ENCODE measurements around the gene PRIMPOL. TPM values are rescaled to one million over a fixed set of nuclear protein-coding genes. Genes with fewer than 3 reads are reported as not detected.

The PRIMPOL gene
- total RNA-seq, 3 donors from 2014 or later, result 6.6 to 6.9 (median 6.7) TPM

DNA sequence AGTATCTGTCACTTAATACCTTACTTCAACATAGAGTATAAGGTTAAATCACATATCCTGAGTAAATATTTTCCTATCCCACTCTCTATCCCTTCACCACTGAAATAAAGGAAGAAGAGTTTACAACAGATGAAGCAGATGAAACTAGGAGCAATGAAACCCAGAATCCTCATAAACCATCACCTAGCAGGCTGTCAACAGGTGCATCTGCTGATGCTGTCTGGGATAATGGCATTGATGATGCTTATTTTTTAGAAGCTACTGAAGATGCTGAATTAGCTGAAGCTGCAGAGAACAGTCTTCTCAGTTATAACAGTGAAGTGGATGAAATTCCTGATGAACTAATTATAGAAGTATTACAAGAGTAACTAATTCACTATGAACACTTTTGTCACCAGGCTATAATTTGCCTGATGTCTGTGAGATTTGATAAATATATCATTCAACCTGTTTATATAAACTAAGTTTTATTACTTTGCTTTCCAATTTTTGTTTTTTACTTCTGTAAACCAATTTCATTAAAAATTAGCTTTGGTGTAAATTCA is 44.9 kb downstream of the PRIMPOL start:
- no peak overlapping the region for H3K4me3 Mint-ChIP-seq
- no peaks in the 10 kb centered on the region for H3K4me1 Mint-ChIP-seq (ENCODE audit: low read depth)
- no peak for DNase-seq
- H3K36me3 Mint-ChIP-seq (ENCODE audit: insufficient read depth), result peaks cover 12% of the 10 kb centered on the region
- no peak for ATAC-seq
- H3K9me3 Mint-ChIP-seq, result no peaks in the 10 kb centered on the region
- H3K27me3 Mint-ChIP-seq (ENCODE audit: low read depth), result no peaks in the 10 kb centered on the region

- Mint-ChIP-seq H3K36me3 (ENCODE audit: insufficient read depth) (peaks cover 12% of the 10 kb centered on the region), H3K9me3 (no peaks in the 10 kb centered on the region), H3K27me3 (ENCODE audit: low read depth) (no peaks in the 10 kb centered on the region), H3K4me1 (ENCODE audit: low read depth) (no peaks in the 10 kb centered on the region), H3K4me3 (no peak overlapping the region)
- DNase-seq (no peak), ATAC-seq (no peak)
These were observed 45.8 kb downstream of the PRIMPOL start for GRCh38 chr4:184695178-184695896.

DNA sequence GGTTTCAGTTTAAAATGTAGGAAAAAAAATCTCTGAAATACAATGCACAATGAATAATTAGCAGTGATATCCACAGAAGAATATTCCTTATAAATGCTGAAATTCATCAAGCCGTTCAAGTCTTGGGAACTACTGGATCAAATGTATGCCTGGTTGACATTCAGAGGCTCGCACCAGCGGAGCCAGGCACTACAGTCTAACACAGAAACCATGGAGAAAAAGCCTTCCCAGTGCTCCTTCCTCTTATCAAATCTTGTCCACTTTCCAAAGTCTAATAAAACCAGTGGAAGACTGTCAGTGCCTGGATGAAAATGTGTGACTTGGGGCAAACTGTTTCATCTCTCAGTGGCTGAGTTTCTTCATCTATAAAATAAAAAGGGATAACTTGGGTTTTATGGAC is 48.4 kb downstream of the PRIMPOL start:
- DNase-seq (no peak), ATAC-seq (no peak)
- Mint-ChIP-seq H3K36me3 (ENCODE audit: insufficient read depth) (peaks cover 12% of the 10 kb centered on the region), H3K27me3 (ENCODE audit: low read depth) (no peaks in the 10 kb centered on the region), H3K4me1 (ENCODE audit: low read depth) (no peaks in the 10 kb centered on the region), H3K4me3 (no peak overlapping the region), H3K9me3 (no peaks in the 10 kb centered on the region)

- Mint-ChIP-seq H3K36me3 (ENCODE audit: insufficient read depth) (peaks cover 14% of the 10 kb centered on the region), H3K27me3 (ENCODE audit: low read depth) (no peaks in the 10 kb centered on the region), H3K9me3 (no peaks in the 10 kb centered on the region), H3K4me3 (no peak overlapping the region), H3K4me1 (ENCODE audit: low read depth) (no peaks in the 10 kb centered on the region)
- DNase-seq (no peak), ATAC-seq (no peak)
These were observed 50.4 kb downstream of the PRIMPOL start for GRCh38 chr4:184699941-184700340.

DNA sequence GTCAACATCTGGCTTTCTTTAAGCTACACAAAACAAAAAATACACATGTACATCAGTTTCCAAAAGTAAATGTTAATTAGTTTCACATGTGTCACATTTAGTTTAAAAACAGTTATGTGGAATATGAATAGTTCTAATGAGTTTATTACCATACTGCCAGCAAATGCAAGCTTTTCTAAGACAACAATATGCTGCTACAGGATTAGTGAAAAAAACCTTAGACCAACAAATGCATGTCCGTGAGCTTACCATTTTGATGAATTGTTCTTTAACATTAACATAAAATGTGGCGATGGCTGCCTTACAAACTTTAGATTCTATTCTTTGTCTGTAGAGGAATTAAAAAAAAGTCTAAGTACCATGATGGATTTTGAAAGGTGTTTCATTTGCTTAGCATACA is 52.6 kb downstream of the PRIMPOL start:
- H3K4me3 Mint-ChIP-seq, result no peak overlapping the region
- H3K9me3 Mint-ChIP-seq, result no peaks in the 10 kb centered on the region
- H3K36me3 Mint-ChIP-seq (ENCODE audit: insufficient read depth), result peaks cover 17% of the 10 kb centered on the region
- ATAC-seq (no peak), DNase-seq (no peak)
- peaks cover 9% of the 10 kb centered on the region for H3K4me1 Mint-ChIP-seq (ENCODE audit: low read depth)
- H3K27me3 Mint-ChIP-seq (ENCODE audit: low read depth), result no peaks in the 10 kb centered on the region

- Mint-ChIP-seq H3K4me1 (ENCODE audit: low read depth) (peaks cover 9% of the 10 kb centered on the region), H3K27me3 (ENCODE audit: low read depth) (no peaks in the 10 kb centered on the region), H3K4me3 (peak overlapping the region; percentile 38), H3K9me3 (no peaks in the 10 kb centered on the region), H3K36me3 (ENCODE audit: insufficient read depth) (peaks cover 27% of the 10 kb centered on the region)
- DNase-seq (no peak), ATAC-seq (peak; percentile 27 to 41)
These were observed 56.2 kb downstream of the PRIMPOL start for GRCh38 chr4:184705692-184706091.

DNA sequence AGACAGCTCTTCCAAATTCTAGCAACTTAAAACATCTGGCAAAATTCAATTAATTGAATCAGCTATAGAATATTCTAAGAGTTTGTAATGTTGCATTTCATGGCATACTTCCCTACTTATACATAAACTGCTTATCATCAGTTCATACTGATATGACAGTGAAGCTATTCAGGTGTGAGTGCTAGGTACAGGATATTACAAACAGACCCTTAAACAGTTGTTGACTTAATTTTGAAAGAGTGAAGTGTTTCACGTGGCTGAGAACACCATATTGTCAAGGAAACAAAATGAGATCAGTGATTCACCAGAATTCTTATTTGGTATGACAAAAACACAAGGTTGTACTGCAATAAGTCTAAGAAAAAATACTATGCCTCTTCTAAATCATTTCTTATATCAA is 56.9 kb downstream of the PRIMPOL start:
- Mint-ChIP-seq H3K36me3 (ENCODE audit: insufficient read depth) (peaks cover 27% of the 10 kb centered on the region), H3K4me1 (ENCODE audit: low read depth) (peaks cover 9% of the 10 kb centered on the region), H3K9me3 (no peaks in the 10 kb centered on the region), H3K4me3 (no peak overlapping the region), H3K27me3 (ENCODE audit: low read depth) (no peaks in the 10 kb centered on the region)
- ATAC-seq (no peak), DNase-seq (no peak)

DNA sequence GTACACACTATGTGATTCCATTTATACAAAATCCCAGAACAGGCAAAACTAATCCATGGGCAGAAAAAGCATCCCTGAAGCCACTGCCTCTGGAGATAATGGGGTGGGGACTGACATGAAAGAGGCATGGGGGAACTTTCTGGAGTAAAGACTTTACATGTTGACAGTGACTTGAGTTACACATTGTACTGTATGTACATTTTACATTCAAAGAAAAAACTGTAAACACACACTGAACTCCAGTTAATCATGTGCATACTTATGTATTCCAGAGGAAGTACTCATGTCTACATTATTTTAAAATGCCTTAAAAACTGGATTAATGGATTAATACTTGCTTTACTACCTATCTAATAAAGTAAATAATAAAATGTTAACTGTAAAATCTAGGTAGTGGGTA is 62.8 kb downstream of the PRIMPOL start:
- ATAC-seq (no peak), DNase-seq (no peak)
- Mint-ChIP-seq H3K36me3 (ENCODE audit: insufficient read depth) (peaks cover 24% of the 10 kb centered on the region), H3K9me3 (no peaks in the 10 kb centered on the region), H3K4me1 (ENCODE audit: low read depth) (no peaks in the 10 kb centered on the region), H3K27me3 (ENCODE audit: low read depth) (no peaks in the 10 kb centered on the region), H3K4me3 (no peak overlapping the region)

- Mint-ChIP-seq H3K4me3 (no peak overlapping the region), H3K9me3 (no peaks in the 10 kb centered on the region), H3K36me3 (ENCODE audit: insufficient read depth) (peaks cover 21% of the 10 kb centered on the region), H3K27me3 (ENCODE audit: low read depth) (no peaks in the 10 kb centered on the region), H3K4me1 (ENCODE audit: low read depth) (peaks cover 3% of the 10 kb centered on the region)
- ATAC-seq (no peak), DNase-seq (no peak)
These were observed 64.3 kb downstream of the PRIMPOL start for GRCh38 chr4:184713887-184714286.

GRCh38 chr4:184715526-184715925 is 66.0 kb downstream of the PRIMPOL start:
- no peak for DNase-seq
- peaks cover 28% of the 10 kb centered on the region for H3K36me3 Mint-ChIP-seq (ENCODE audit: insufficient read depth)

DNA sequence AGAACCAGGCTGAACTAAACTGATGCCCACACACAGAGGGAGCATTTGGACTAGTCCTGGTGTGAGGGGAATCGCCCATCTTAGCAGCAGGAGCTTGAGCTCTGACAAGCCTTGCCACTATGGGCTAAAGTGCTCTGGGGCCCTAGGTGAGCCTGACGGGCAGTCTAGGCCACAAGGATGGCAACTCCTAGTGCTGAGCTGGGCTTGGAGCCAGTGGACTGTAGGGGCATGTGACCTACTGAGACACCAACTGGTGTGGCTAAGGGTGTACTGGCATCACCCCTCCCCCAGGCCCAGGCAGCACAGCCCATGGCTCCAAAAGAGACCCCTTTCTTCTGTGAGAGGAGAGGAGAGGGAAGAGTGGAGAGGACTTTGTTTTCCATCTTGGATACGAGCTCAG is 69.9 kb downstream of the PRIMPOL start:
- DNase-seq (no peak), ATAC-seq (no peak)
- Mint-ChIP-seq H3K27me3 (ENCODE audit: low read depth) (no peaks in the 10 kb centered on the region), H3K36me3 (ENCODE audit: insufficient read depth) (peaks cover 45% of the 10 kb centered on the region), H3K9me3 (peaks cover 23% of the 10 kb centered on the region), H3K4me1 (ENCODE audit: low read depth) (peaks cover 3% of the 10 kb centered on the region), H3K4me3 (no peak overlapping the region)

More at GRCh38 chr4:184715526-184715925, 66.0 kb downstream of the PRIMPOL start:
- H3K4me1 Mint-ChIP-seq (ENCODE audit: low read depth), result peaks cover 3% of the 10 kb centered on the region
- no peak for ATAC-seq
- peaks cover 8% of the 10 kb centered on the region for H3K9me3 Mint-ChIP-seq
- H3K27me3 Mint-ChIP-seq (ENCODE audit: low read depth), result no peaks in the 10 kb centered on the region
- no peak overlapping the region for H3K4me3 Mint-ChIP-seq

DNA sequence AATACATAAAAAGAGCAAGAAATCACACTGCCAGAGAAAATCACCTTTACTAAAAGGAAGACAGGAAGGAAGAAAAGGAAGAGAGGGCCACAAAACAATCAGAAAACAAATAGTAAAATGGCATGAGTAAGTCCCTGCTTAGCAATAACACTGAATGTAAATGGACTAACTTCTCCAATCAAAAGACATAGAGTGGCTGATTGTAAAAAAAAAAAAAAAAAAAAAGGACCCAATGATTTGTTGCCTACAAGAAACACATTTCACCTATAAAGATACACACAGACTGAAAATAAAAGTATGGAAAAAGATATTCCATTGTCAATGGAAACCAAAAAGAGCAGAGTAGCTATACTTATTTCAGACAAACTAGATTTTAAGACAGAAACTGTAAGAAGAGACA is 71.7 kb downstream of the PRIMPOL start:
- peaks cover 3% of the 10 kb centered on the region for H3K4me1 Mint-ChIP-seq (ENCODE audit: low read depth)
- H3K4me3 Mint-ChIP-seq, result no peak overlapping the region
- peaks cover 23% of the 10 kb centered on the region for H3K9me3 Mint-ChIP-seq
- ATAC-seq (no peak), DNase-seq (no peak)
- H3K36me3 Mint-ChIP-seq (ENCODE audit: insufficient read depth), result peaks cover 42% of the 10 kb centered on the region
- no peaks in the 10 kb centered on the region for H3K27me3 Mint-ChIP-seq (ENCODE audit: low read depth)

- DNase-seq, result no peak
- H3K9me3 Mint-ChIP-seq, result peaks cover 23% of the 10 kb centered on the region
- H3K4me3 Mint-ChIP-seq, result no peak overlapping the region
- H3K36me3 Mint-ChIP-seq (ENCODE audit: insufficient read depth), result peaks cover 38% of the 10 kb centered on the region
- H3K4me1 Mint-ChIP-seq (ENCODE audit: low read depth), result peaks cover 3% of the 10 kb centered on the region
- no peak for ATAC-seq
- no peaks in the 10 kb centered on the region for H3K27me3 Mint-ChIP-seq (ENCODE audit: low read depth)
These were observed 73.3 kb downstream of the PRIMPOL start for GRCh38 chr4:184722798-184723197.

DNA sequence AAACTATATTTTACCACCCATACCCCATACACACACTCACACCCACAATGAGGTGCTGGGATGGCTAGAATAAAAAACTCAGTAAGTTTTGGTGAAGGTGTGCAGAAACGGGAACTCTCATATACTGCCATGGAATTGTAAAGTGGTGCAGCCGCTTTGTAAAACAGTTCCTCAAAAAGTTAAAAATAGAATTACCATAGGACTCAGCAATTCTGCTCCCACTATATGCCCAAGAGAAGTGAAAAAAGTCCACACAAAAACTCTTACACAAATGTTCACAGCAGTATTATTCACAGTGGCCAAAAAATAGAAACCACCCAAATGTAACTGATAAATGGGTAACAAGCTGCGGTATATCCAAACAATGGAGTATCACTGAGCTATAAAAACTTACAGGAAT is 77.9 kb downstream of the PRIMPOL start:
- H3K4me1 Mint-ChIP-seq (ENCODE audit: low read depth), result peaks cover 4% of the 10 kb centered on the region
- ATAC-seq (no peak), DNase-seq (no peak)
- H3K36me3 Mint-ChIP-seq (ENCODE audit: insufficient read depth), result peaks cover 15% of the 10 kb centered on the region
- H3K4me3 Mint-ChIP-seq, result no peak overlapping the region
- H3K9me3 Mint-ChIP-seq, result no peaks in the 10 kb centered on the region
- H3K27me3 Mint-ChIP-seq (ENCODE audit: low read depth), result no peaks in the 10 kb centered on the region

- peaks cover 8% of the 10 kb centered on the region for H3K36me3 Mint-ChIP-seq (ENCODE audit: insufficient read depth)
- H3K4me3 Mint-ChIP-seq, result no peak overlapping the region
- H3K27me3 Mint-ChIP-seq (ENCODE audit: low read depth), result no peaks in the 10 kb centered on the region
- DNase-seq (no peak), ATAC-seq (no peak)
- peaks cover 11% of the 10 kb centered on the region for H3K4me1 Mint-ChIP-seq (ENCODE audit: low read depth)
- H3K9me3 Mint-ChIP-seq, result no peaks in the 10 kb centered on the region
These were observed 79.3 kb downstream of the PRIMPOL start for GRCh38 chr4:184728858-184729257.
